Endothelial cell (in vitro differentiated cells): ENCODE data around the gene DISP3. TPM values are rescaled to one million over a fixed set of nuclear protein-coding genes. Genes with fewer than 3 reads are reported as not detected.
A peak's percentile ranks its signal among the peaks of the same experiment; 100 is the strongest.

Experiments used
- DNase-seq: peaks from one replicate; pipeline ENCODE4 v3.0.0; 2021; ENCODE audit warnings: low spot score
- H3K27ac Mint-ChIP-seq: one replicate; pipeline ENCODE4 v1.8.0; 2021; ENCODE audit warnings: mixed read lengths, inconsistent platforms; ENCODE audit not compliant: unreplicated experiment
- H3K27me3 Mint-ChIP-seq: one replicate; pipeline ENCODE4 v1.8.0; 2021; ENCODE audit warnings: mild to moderate bottlenecking, moderate library complexity, mixed read lengths, inconsistent platforms; ENCODE audit not compliant: unreplicated experiment
- H3K36me3 Mint-ChIP-seq: one replicate; pipeline ENCODE4 v1.8.0; 2021; ENCODE audit warnings: mild to moderate bottlenecking, low read depth, mixed read lengths, inconsistent platforms; ENCODE audit not compliant: unreplicated experiment
- H3K4me1 Mint-ChIP-seq: one replicate; pipeline ENCODE4 v1.8.0; 2021; ENCODE audit warnings: mild to moderate bottlenecking, mixed read lengths, inconsistent platforms; ENCODE audit not compliant: unreplicated experiment
- H3K4me3 Mint-ChIP-seq: one replicate; pipeline ENCODE4 v1.8.0; 2021; ENCODE audit warnings: mild to moderate bottlenecking, mixed read lengths, inconsistent platforms; ENCODE audit not compliant: unreplicated experiment
- H3K9me3 Mint-ChIP-seq: one replicate; pipeline ENCODE4 v1.8.0; 2021; ENCODE audit warnings: mixed read lengths, inconsistent platforms; ENCODE audit not compliant: unreplicated experiment
- total RNA-seq: library from RNA; stranded (reverse); fragmentation: NEBNext Ultra II Directional; extraction: Animal tissue kit (Norgen Biotek cat#: 25700); gene quantifications from one replicate; pipeline ENCODE4 v1.2.1, GENCODE V29; 2021; ENCODE audit not compliant: unreplicated experiment
- TF ChIP-seq, protein P1 (sequence below): fragments of 200-600 bp; sonication (generic); IDR thresholded peaks from one replicate; pipeline ENCODE4 v1.5.0; 2021; ENCODE audit warnings: antibody characterized with exemption; ENCODE audit not compliant: unreplicated experiment

DISP3 gene
- total RNA-seq, 1 donor from 2014 or later = 1.6 TPM

DNA sequence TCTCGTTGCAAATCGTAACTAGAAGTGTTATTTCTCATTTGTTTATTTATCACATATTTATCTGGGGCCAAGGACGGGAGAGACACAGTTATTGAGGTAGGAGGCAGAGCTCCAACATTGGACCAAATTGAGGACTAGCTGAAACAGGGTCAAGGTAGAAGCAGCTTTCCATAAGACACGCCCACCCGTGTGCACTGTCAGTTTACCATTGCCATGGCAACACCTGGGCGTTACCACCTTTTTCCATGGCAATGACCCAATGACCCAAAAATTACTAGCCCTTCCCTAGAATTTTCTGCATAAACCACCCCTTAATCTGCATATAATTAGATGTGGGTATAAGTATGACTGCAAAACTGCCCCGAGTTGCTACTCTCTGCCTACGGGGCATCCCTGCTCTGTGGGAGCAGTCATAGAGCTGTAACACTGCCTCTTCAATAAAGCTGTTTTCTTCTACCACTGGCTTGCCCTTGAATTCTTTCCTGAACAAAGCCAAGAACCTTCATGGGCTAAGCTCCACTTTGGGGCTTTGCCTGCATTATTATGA is 102.6 kb downstream of the DISP3 start:
- Mint-ChIP-seq H3K4me3 (peak overlapping the region; percentile 5), H3K27ac (no peak overlapping the region), H3K9me3 (no peaks in the 10 kb centered on the region), H3K36me3 (no peaks in the 10 kb centered on the region), H3K27me3 (no peaks in the 10 kb centered on the region), H3K4me1 (peaks cover 9% of the 10 kb centered on the region)
- no peak for DNase-seq
- TF ChIP-seq, protein P1, sequence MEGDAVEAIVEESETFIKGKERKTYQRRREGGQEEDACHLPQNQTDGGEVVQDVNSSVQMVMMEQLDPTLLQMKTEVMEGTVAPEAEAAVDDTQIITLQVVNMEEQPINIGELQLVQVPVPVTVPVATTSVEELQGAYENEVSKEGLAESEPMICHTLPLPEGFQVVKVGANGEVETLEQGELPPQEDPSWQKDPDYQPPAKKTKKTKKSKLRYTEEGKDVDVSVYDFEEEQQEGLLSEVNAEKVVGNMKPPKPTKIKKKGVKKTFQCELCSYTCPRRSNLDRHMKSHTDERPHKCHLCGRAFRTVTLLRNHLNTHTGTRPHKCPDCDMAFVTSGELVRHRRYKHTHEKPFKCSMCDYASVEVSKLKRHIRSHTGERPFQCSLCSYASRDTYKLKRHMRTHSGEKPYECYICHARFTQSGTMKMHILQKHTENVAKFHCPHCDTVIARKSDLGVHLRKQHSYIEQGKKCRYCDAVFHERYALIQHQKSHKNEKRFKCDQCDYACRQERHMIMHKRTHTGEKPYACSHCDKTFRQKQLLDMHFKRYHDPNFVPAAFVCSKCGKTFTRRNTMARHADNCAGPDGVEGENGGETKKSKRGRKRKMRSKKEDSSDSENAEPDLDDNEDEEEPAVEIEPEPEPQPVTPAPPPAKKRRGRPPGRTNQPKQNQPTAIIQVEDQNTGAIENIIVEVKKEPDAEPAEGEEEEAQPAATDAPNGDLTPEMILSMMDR = no peak

DNA sequence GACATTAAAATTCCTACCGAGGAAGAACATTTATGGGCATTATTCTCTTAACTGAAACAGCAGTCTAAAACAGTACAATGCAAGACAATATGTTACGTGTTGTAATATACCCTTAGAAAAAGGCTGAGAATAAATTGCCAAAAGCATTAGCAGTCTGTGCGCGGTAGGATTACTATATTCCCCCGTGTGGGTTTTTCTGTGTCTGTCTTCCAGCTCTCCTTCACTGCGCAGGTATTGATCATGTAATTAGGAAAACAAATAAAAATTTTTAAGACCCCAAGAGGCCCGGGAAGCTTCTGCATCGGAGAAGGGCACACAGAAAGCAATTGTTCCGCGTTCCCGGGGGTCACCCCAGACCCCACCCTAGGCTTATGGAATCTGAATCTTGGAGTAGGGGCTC is 106.4 kb downstream of the DISP3 start:
- H3K27ac Mint-ChIP-seq = no peak overlapping the region
- DNase-seq = no peak
- H3K4me1 Mint-ChIP-seq = peaks cover 9% of the 10 kb centered on the region
- no peaks in the 10 kb centered on the region for H3K9me3 Mint-ChIP-seq
- no peaks in the 10 kb centered on the region for H3K27me3 Mint-ChIP-seq
- H3K36me3 Mint-ChIP-seq = no peaks in the 10 kb centered on the region
- H3K4me3 Mint-ChIP-seq = no peak overlapping the region
- TF ChIP-seq, protein P1 = no peak

Other genes with a start within 250 kb of the DISP3 start
- 61.9 TPM for gene MTOR, start 216.6 kb upstream of the DISP3 start, total RNA-seq
- 16.5 TPM for gene UBIAD1, start 206.0 kb upstream of the DISP3 start, total RNA-seq
- gene FBXO2, start 175.3 kb downstream of the DISP3 start, total RNA-seq = 1.6 TPM
- gene FBXO44, start 175.7 kb downstream of the DISP3 start, total RNA-seq = 10.2 TPM
- gene FBXO6, start 185.0 kb downstream of the DISP3 start, total RNA-seq = 1.1 TPM
- 28.0 TPM for gene MAD2L2, start 202.0 kb downstream of the DISP3 start, total RNA-seq
- gene DRAXIN, start 212.6 kb downstream of the DISP3 start, total RNA-seq = 0.46 TPM